Activated CD8-positive, alpha-beta memory T cell treated with anti-CD3 and anti-CD28 coated beads for 24 hours (primary cell): Measurements from ENCODE around the gene TAF10.

Experiments used
- DNase-seq: peaks from one replicate; pipeline ENCODE4 v3.0.0-alpha.2; 2020

TAF10 gene

DNA sequence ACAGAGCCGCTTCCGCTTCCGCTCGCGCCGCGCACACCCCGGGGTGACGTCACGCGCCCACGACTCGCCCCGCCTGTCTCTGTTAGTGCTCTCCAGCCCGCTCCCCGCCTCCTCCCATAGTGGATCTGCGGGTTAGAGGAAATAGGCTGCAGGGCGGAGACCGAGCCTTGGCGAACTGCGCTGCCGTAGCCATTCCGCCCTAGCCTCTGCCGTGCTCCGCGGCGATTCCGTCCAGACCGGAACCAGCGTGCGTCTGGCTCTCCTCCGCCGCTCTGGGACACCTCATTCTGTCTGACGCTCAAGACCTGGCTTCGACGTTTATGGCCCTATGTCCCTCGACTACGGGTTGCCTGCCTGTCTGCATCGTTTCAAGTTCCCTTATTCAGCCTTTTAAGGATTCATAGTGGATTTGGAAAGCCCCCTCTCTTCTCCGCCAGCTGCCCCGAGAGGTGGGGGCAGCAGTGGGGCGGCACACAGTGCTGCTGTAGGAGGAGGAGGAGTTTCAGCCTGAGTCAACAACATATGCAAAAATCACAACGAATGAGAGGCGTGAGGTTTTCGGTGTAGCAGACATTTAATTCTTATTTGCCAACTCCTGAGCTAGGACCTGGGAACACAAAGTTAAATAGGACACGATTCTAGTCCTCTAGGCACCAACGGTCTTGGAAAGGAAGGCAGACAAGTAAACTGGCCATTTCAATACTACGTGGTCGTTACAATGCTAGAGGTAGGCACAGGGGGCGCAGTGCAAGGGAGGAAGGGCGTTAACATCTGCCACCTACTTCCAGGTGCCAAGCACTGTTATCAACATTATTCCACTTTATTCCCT, at the start of gene TAF10:
TSS of gene TAF10 (minus strand) at position 4 of the 829 bp plus-strand sequence. CDS start 27 bp downstream, outside the sequence.
- DNase-seq = peak; percentile 96

- DNase-seq = no peak
These were observed 48.7 kb upstream of the TAF10 start for GRCh38 chr11:6660712-6661111.

GRCh38 chr11:6658647-6659046, 46.6 kb upstream of the TAF10 start:
- no peak for DNase-seq

- DNase-seq = no peak
These were observed 45.3 kb upstream of the TAF10 start for GRCh38 chr11:6657346-6657745.

DNA sequence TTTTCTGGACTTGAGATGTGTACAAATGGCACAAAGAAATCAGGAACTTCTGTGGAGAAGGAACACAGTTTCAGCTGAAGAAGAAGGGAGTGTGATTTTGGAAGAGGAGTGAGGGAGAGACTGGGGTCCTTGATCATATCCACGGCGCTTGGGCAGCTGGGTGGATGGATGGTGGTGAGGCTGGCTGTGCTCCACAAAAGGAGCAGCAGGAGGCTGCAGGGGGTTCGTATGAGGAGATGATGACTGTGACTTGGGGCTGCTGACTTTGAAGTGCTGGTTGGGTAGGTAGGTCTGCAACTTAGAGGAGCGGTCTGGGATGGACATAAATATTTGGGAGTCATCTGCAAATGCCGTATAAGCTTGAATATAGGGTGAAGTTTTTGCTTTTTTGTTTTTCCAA, 44.9 kb upstream of the TAF10 start:
- DNase-seq = no peak

DNA sequence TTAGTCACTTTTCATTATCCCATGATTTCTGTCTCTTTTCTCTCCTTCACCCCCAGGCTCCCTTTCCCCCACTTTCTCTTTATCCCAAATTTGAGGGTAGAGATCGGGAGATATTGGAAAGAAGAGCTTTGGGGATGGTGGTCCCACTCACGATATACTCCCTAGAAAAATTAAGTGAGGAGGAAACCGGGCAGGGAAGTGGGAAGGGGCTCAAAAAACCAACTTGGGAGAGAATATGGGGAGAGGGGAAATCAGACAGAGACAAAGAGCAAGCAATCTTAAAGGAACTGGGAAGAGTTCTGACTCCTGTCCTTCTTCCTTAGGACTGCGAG, 44.5 kb upstream of the TAF10 start:
- no peak for DNase-seq

- no peak for DNase-seq
These were observed 44.0 kb upstream of the TAF10 start, which contains the start of gene DCHS1 for GRCh38 chr11:6655790-6656583. Gene DCHS1, minus strand, starts transcription at chr11:6655809. Its CDS starts 14,196 bp downstream, at chr11:6641613.

DNA sequence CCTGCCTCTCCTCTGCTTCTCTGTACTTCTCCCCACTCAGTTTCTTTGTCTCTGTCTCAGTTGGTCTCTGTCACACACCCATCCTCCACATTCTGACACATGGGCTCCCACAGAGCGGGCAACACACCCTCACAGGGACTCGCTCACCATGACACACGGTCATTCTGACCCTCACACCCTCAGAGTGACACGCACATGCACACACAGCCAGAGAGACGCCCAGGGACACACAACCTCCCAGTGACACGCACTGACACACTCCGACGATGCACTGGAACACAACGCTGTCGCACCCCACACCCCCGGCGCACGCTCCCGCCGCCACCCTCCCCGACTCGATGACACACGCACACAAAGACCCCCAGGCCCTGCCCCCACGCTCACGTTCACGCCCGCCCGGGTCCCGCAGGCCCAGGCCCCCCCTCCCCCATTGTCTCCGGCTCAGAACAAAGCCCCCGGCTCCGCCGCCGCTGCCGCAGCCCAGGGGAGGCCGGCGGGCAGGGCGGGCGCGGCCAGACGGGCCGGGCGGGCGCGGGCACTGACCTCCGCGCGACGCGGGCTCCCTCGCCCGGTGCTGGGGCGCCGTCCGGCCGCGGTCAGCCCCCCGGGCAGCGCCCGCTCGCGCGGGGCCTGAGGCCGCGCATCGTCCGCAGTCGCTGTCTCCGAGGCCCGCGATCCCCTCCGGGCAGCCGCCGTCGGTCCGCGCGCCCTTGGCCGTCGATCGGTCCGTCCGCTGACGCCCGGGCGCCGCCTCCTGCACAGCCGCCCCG, 43.2 kb upstream of the TAF10 start:
- peak; percentile 71 for DNase-seq

DNA sequence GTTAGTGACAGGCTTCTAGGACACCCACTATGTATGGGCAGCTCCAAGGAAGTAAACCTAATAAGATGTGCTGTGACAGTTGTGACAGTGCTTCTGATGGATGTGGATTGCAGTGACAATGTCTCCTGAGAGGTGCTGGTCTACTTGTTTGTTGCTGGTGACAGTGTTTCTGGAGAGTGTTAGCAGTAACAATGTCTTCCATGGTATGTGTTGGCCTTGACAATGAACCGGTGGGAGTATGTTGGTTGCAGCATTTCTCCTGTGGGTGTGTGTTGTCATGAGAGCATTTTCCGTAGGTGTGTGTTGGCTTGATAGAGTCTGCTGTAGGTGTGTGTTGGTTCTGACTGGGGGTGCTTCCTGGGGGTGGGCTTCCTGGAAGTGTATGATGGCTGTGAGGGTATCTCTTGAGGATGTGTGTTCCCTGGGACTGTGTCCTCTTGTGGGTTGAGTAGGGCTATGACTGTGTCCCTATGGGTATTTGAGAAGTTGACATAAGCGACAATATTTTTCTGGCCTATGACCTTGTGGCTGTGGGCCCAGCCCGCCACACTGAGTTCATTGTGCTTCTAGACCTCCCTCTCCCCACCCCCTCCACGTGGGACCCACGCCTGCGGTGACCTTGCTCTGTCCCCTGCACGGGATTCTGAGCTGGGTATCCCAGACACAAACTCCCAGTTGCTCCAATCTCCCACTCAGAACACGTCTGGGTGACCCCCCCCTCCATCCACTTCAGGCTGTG, 42.4 kb upstream of the TAF10 start:
- no peak for DNase-seq

DNA sequence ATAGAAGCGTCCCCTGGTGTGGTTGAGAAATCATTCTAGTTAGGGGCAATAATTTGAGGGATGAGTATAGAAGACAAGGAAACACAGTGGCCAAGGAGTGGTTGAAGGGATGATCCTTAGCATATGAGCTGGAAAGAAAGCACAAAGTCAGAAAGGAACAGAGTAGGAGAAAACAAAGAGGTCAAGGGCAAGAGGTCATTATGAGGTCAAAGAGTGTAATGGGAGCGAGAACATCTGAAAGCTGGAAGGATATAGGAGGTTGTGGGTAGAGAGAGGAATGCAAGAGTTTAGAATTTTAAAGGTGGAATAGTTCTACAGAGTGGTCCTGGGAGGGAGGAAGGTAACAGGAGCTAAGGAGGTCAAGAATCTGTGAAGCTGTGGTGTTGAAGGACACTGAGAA, 41.6 kb upstream of the TAF10 start:
- DNase-seq = no peak

DNA sequence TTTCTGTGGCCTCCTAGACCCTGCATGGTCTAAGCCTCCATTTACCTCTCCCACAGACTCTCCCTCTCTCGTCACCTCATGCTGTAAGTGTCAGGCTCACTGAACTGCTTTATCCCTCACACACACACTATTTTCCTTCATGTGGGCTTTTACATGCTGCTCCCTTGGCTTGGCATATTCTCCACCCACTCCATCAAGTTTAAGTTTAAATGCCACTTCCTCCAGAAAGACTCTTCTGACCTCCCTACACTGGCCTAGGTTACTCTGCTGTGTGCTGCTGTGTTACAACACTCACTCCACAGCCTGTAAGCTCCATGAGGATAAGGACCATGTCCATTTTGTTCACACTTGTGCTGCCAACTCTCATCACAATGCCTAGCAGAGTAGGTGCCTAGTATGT, 41.1 kb upstream of the TAF10 start:
- no peak for DNase-seq

GRCh38 chr11:6652182-6652581, 40.2 kb upstream of the TAF10 start:
- no peak for DNase-seq

- peak; percentile 69 for DNase-seq
These were observed 39.0 kb upstream of the TAF10 start for GRCh38 chr11:6650980-6651379.

- DNase-seq = no peak
These were observed 38.1 kb upstream of the TAF10 start for GRCh38 chr11:6650104-6650503.

GRCh38 chr11:6648501-6648900, 36.5 kb upstream of the TAF10 start:
- DNase-seq = peak; percentile 33

- peak; percentile 44 for DNase-seq
These were observed 35.8 kb upstream of the TAF10 start for GRCh38 chr11:6647836-6648235.

GRCh38 chr11:6646918-6647679, 35.1 kb upstream of the TAF10 start:
- peak; percentile 79 for DNase-seq

DNA sequence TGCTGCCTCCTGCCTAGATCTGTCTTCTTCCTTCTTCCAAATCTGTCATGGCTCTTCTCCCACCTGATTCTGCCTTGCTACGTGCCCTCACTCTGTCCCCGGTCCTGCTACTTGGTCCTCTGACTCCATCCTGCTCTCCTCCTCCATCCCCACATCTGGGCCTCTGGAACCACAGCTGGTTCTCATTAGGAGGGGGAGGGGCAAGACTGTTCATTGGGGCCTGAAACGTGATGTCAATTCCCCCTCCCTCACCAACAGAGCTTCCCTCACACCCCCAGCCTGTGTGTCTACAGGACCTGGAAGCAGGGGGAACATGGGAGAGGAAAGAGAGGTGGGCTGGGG, 34.5 kb upstream of the TAF10 start:
- no peak for DNase-seq

- peak; percentile 64 for DNase-seq
These were observed 34.1 kb upstream of the TAF10 start for GRCh38 chr11:6646071-6646470.

DNA sequence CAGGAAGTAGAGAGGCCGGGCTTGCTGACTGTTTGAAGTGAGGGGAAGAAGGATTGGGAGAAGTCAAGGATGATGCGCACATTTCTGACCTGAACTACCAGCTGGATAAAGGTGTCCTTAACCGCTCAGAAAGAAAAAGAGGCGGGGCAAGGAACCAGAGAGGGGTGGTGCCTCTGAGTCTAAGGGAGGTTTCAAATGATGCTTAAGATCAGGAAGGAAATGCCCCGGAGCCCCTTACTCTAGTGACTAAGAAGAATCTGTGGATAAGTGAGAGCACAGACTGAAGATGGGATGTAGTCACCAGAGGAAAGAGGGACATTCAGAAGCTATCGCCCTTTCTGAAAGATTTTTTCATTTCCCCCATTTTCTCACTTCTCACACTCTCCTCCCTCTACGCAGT, 30.9 kb upstream of the TAF10 start:
- peak; percentile 24 for DNase-seq

DNA sequence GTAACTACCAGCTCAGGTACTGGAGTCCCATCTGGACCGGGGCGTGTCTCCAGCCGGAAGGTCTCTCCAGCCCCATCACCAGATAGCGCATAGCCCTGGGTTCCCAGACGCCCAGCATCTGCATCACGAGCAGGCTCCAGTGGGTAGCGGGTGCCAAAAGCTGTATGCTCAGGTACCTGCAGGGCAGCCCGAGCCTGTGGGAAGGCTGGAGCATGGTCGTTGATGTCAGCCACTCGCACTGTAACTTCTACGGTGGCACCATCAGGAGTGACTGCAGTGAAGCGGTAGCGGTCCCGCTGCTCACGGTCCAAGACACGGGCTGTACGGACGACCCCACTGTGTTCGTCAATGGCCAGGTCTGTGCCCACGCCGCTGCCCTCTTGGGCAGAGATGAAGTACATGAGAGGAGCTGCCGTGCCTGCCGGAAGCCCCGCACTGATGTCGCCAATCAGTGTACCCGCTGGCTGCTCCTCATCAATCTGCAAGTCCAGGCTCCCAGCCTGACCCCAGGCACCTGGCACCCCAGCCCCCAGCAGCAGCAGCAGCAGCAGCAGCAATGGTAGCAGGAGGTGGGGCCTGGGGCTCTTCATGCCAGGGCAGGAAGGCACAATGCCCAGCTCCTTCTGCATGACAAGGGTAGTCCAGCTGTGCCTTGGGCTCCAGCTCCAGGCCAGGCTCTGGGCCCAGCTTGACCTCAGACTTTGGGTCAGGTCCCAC, 29.1 kb upstream of the TAF10 start:
- DNase-seq = no peak
